KMS-11 (cell line): ENCODE measurements around the gene C10orf62.
"Not testable (repeated sequence)": the region's sequence is repeated elsewhere in the genome, so short reads cannot be mapped to it uniquely, and the experiment has no call there.

Source experiments
- H2AFZ ChIP-seq: fragments of 200-600 bp; sonication (generic); 2 replicates; pipeline ENCODE4 v1.6.1; 2016; ENCODE audit warnings: antibody characterized with exemption, mixed run types, low read depth
- H3K27ac ChIP-seq: fragments of 200-600 bp; sonication (generic); 2 replicates; pipeline ENCODE4 v1.6.1; 2016; ENCODE audit warnings: mild to moderate bottlenecking, mixed run types
- H3K27me3 ChIP-seq: fragments of 200-600 bp; sonication (generic); 2 replicates; pipeline ENCODE4 v1.6.1; 2017; ENCODE audit warnings: mild to moderate bottlenecking, low read depth, mixed run types, moderate library complexity; ENCODE audit not compliant: insufficient read depth
- H3K36me3 ChIP-seq: fragments of 200-600 bp; sonication (generic); 2 replicates; pipeline ENCODE4 v1.6.1; 2017; ENCODE audit warnings: mild to moderate bottlenecking, mixed run types; ENCODE audit not compliant: insufficient read depth
- H3K4me1 ChIP-seq: fragments of 200-600 bp; sonication (generic); 2 replicates; pipeline ENCODE4 v1.6.1; 2016; ENCODE audit warnings: mild to moderate bottlenecking, low read depth, mixed run types; ENCODE audit not compliant: poor library complexity, severe bottlenecking
- H3K4me2 ChIP-seq: fragments of 200-600 bp; sonication (generic); 2 replicates; pipeline ENCODE4 v1.7.0; 2016; ENCODE audit warnings: mild to moderate bottlenecking, mixed run types
- H3K4me3 ChIP-seq: fragments of 200-600 bp; sonication (generic); IDR thresholded peaks from 2 replicates; pipeline ENCODE4 v1.6.1; 2017; ENCODE audit warnings: low read depth, low read length, mixed read lengths; ENCODE audit not compliant: insufficient read depth
- H3K79me2 ChIP-seq: fragments of 200-600 bp; sonication (generic); 2 replicates; pipeline ENCODE4 v1.6.1; 2016; ENCODE audit warnings: low read depth, mixed run types; ENCODE audit not compliant: insufficient read depth
- H3K9ac ChIP-seq: fragments of 200-600 bp; sonication (generic); 2 replicates; pipeline ENCODE4 v1.6.1; 2016; ENCODE audit warnings: mild to moderate bottlenecking, mixed run types
- H4K20me1 ChIP-seq: fragments of 200-600 bp; sonication (generic); 2 replicates; pipeline ENCODE4 v1.6.1; 2016; ENCODE audit warnings: mild to moderate bottlenecking, mixed run types; ENCODE audit not compliant: insufficient read depth
- CTCF ChIP-seq: fragments of 200-600 bp; sonication (generic); conservative IDR thresholded peaks from 2 replicates; pipeline ENCODE4 v1.6.1; 2017; ENCODE audit warnings: low read depth, mild to moderate bottlenecking, antibody characterized with exemption, low read length, moderate library complexity, mixed read lengths

Gene C10orf62

GRCh38 chr10:97560731-97561381, 28.7 kb upstream of the C10orf62 start:
- H3K79me2 ChIP-seq, H3K4me1 ChIP-seq, H3K27ac ChIP-seq, H2AFZ ChIP-seq, H3K4me3 ChIP-seq, H4K20me1 ChIP-seq, H3K27me3 ChIP-seq, H3K4me2 ChIP-seq, H3K9ac ChIP-seq, H3K36me3 ChIP-seq: not testable (repeated sequence)

DNA sequence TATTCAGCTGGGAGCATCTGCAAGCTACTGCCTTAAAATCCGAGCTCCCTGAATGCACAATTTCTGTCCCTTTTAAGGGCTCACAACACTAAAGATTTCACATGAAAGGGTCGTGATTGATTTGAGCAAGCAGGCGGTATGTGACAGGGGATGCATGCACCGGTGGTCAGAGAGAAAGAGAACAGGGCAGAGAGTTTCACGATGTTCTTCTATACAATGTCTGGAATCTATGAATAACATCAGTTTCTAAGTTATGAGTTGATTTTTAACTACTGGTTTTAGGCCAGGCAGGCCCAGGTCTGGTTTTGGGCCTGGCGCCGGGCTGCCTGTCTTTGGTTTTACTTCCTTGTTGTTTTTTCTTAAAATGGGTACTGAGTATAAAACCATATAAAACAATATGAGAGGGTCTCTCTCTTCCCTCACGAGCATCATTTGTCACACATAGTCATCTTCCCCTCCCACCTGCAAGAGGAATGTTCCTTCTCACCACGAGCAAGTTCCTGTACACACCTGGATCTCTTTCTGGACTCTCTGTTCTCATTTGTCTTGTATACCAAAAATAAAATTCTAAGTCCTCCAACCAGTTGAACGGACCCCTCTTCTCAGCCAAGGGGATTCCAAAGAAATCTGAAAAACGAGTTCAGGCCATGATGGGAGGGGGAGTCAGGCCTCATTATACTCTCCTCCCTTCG, 28.0 kb upstream of the C10orf62 start:
- H3K4me2 ChIP-seq, H4K20me1 ChIP-seq, H3K4me3 ChIP-seq, H2AFZ ChIP-seq, H3K4me1 ChIP-seq, H3K27me3 ChIP-seq, H3K36me3 ChIP-seq, H3K79me2 ChIP-seq, H3K27ac ChIP-seq, H3K9ac ChIP-seq: not testable (repeated sequence)

DNA sequence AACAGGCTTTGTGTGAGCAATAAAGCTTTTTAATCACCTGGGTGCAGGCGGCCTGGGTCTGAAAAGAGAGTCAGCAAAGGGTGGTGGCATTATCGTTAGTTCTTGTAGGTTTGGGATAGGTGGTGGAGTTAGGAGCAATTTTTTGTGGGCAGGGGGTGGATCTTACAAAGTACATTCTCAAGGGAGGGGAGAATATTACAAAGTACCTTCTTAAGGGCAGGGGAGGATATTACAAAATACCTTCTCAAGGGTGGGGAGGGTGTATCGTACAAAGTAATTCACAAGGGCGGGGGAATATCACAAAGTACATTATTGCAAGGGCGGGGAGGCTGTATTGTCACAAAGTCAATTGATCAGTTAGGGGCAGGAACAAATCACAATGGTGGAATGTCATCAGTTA, 27.2 kb upstream of the C10orf62 start:
- H4K20me1 ChIP-seq, H3K4me1 ChIP-seq, H3K79me2 ChIP-seq, H3K27ac ChIP-seq, H3K4me3 ChIP-seq, H3K4me2 ChIP-seq, H2AFZ ChIP-seq, H3K9ac ChIP-seq, H3K27me3 ChIP-seq, H3K36me3 ChIP-seq: not testable (repeated sequence)

GRCh38 chr10:97563337-97563736, 26.2 kb upstream of the C10orf62 start:
- Histone ChIP-seq H3K4me2 (no peak overlapping the region), H3K79me2 (no peaks in the 10 kb centered on the region), H3K36me3 (no peaks in the 10 kb centered on the region), H4K20me1 (no peaks in the 10 kb centered on the region), H3K27me3 (no peaks in the 10 kb centered on the region), H3K4me3 (no peak overlapping the region), H2AFZ (no peak overlapping the region), H3K27ac (no peak overlapping the region), H3K9ac (no peak overlapping the region), H3K4me1 (no peaks in the 10 kb centered on the region)
- no peak for TF ChIP-seq CTCF

DNA sequence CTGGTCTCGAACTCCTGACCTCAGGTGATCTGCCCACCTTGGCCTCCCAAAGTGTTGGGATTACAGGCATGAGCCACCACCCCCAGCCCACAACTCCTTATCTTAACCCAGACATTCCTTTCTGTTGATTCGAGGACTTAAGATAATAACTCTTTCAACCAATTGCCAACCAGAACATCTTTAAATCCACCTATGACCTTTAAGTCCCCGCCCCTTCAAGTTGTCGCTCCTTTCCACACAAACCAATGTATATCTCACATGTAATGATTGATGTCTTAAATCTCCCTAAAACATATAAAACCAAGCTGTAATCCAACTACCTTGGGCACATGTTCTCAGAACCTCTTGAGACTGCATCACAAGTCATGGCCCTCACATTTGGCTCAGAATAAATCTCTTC, 24.7 kb upstream of the C10orf62 start:
- Histone ChIP-seq H3K36me3 (no peaks in the 10 kb centered on the region), H3K9ac (no peak overlapping the region), H2AFZ (no peak overlapping the region), H3K79me2 (no peaks in the 10 kb centered on the region), H3K4me3 (no peak overlapping the region), H3K27ac (no peak overlapping the region), H3K27me3 (no peaks in the 10 kb centered on the region), H3K4me2 (no peak overlapping the region), H3K4me1 (no peaks in the 10 kb centered on the region), H4K20me1 (no peaks in the 10 kb centered on the region)
- no peak for TF ChIP-seq CTCF
